HG02763 (cell line): Measurements from ENCODE around the gene DENND1A.

Experiments
- ATAC-seq: cut with Tn5 transposase; IDR thresholded peaks from one replicate; pipeline ENCODE4 v1.9.1; 2021; ENCODE audit warnings: mild to moderate bottlenecking, moderate library complexity; ENCODE audit not compliant: unreplicated experiment

DENND1A gene

DNA sequence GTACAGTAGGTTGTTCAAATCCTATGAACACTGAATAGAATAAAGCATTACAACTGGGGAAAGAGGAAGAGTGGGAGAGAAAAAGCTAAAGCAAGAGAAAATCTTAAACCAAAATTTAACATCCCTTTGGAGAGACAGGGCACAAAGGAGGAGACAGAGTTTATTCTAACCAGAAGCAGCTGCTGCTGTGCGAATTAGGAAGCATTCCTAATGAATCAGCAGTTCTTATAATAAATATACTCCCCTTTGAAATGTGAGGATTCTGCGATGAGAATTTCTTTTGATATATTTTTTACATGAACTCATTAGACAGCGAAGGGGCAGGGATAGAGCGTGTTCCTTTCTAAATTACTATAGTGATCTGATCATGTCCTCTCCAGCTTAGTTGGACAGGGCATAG, 233.4 kb downstream of the DENND1A start:
- ATAC-seq: no peak

DNA sequence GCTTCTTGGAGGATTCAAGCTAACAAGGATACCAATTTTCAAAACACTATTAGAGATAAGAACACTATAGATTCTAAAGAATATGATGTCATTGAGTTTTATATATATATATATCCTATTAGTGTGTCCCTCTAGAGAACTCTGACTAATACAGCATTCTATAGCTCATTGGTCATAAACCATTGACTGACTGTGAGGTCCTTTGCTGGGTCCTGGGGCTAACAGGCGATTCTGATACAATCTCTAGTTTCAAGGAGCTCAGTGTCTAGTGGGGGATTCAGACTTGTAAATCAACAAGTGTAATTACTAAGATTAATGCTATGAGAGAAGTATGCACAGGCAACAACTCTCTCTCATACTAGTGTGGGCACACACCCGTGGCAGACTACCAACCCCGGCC, 234.5 kb downstream of the DENND1A start:
- ATAC-seq: no peak

DNA sequence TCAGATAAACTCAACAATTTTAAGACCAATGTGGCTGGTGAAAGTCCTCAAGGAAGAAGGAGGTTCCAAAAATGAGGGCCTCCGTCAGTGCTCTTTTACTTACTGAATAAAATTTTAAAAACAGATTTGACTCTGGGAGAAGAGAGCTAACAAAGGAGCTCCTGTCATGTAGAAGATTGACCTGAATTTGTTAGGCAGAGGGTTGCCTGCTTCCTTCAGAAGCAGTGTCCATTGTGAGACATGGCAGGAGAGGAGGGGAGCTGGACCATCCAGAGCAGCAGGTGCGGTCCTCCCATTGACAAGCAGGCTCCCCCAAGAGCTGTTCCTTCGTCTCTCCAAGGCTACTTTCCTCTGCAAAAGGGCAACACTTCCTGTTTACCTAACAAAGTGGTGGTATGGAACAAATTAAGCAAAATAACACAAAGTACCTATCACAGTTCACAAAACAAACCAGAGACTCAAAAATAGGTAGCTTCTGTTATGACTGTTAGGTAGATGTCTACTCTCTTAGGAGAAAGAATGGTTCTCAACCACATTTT, 238.1 kb downstream of the DENND1A start:
- no peak for ATAC-seq

DNA sequence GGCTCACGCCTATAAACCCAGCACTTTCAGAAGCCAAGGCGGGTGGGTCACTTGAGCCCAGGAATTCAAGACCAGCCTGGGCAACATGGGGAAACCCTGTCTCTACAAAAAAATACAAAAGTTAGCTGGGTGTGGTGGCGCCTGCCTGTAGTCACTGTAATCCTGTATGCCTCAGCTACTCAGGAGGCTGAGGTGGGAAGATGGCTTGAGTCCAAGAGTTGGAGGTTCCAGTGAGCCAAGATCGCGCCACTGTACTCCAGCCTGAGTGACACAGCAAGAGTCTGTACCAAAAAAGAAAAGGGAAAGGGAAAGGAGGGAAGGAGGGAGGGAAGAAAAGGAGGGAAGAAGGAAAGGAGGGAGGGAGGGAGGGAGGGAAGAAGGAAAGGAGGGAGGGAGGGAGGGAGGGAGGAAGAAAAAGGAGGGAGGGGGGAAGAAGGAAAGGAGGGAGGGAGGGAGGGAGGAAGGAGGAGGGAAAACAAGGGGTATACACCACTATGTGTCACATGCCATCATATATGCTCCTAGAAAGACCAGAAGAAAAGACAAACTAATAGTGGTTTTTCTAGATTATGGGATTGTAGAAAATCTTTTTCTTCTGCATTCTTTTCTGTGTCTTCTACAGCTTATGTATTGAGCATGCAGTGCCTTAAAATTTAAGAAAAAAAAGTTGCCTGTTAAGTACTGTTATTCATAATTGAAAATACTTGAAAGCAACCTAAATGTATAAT, 240.1 kb downstream of the DENND1A start:
- no peak for ATAC-seq

DNA sequence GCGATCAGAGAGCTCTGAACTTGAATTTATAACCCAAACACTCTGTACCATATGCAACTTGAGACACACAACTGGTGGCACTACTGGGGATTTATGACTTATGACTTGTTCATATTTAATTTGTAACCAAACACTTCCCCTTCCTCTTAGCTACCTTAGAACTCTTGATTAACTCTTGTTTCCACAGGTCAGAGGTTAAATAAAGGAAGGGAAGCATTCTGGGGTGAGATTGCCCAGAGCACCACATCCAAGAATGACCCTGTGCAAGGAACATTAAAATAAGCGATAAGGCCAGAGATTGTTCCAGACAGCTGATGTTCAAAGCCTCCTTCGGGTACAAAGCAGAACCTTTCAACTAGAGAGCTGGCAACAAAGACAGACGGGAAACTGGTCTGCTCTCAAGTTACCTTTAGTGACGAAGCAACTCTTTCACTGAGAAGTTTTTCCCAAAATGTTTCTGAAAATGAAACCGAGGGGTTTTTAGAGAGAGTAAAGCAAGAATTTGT, 242.6 kb downstream of the DENND1A start:
- ATAC-seq: no peak

- ATAC-seq: no peak
These were observed 243.1 kb downstream of the DENND1A start for GRCh38 chr9:123686829-123687192.

DNA sequence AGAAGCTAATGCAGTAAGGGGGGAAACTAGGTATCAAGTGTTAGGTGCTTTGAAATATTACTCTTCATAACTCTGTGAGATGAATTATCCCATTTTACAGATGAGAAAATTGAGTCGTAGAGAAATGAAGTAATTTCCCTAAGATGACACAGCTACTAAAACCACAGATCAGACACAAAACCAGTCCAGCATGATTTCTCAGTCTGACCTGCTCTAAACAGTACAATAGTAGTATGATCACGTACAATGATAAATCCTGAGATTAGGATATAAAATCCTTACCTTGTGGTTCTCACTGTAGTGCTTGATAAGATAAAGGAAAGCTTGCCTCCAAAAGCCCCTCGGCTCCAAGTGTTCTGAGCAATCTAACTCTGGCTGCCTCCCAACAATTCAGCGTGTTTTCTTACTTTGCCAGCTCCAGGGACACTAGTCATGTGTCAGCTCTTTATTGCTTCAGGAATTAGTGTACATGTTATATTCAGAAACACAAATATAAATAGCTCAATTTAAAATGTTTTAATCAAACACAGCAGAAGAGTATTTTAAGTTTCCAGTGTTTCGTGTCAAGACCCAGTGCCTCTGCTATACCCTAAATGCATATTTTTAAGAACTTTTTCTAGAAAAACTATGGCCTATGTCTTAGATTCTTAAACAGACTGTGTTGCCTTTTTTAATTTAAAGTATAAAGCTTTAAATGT, 243.6 kb downstream of the DENND1A start:
- no peak for ATAC-seq

DNA sequence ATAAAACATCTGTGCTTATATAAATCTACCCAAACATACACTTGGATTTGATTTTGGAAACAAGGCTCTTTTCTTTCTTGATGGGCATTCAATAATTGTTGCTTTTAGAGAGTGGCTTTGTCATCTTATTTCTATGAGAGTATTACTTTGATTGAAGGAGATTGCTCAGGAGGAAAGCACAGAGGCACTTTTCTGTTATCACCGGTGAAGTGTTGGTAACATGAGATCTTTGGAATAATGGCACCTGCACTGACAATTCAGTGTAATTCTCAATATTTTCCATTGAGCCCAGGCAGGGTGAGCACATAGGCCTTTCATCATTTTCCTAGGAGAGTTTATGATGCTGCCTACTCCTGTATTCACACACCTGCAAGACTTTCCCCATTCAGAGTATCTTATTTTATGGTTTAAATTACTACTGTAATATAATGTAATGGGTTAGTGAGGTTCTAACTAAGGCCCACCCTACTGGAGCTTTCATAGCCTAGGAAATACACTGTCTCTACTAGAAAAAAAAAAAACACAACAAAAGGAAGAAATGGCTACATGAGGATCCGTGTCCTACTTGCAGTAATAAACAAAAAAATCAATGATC, 244.3 kb downstream of the DENND1A start:
- ATAC-seq: no peak

DNA sequence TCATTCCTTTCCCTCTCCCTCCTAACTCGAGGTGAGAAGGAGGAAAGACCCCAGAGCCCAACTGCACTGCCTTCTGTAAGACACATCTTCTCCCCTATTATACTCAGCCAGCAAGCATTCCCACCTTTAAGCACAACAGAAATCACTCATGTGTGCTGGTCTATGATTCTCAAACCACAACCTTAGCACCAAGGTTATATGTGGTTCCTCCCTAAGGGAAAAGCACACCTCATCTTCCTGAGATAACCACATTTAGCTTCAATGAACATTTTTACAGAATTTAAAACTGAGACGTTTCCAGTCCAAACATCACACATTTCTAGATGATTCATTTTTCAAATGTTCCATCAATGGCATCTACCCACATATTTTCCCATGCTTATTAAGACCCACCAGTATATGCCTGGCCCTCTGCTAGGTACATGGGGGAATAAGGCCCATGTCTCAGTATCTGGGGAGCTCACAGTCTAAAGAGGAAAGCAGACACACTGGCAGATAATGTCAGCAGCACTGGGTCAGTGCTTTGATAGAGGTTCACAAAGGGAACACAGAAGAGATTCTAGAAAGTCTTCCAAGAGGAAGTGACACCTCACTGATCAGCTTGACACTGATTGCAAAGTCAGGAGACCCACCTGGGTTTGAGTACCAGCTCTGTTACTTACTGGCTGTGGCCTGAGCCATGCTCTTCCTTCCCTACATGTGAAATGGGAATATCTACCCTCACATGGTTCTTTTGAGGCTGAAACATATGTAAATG, 245.4 kb downstream of the DENND1A start:
- no peak for ATAC-seq

DNA sequence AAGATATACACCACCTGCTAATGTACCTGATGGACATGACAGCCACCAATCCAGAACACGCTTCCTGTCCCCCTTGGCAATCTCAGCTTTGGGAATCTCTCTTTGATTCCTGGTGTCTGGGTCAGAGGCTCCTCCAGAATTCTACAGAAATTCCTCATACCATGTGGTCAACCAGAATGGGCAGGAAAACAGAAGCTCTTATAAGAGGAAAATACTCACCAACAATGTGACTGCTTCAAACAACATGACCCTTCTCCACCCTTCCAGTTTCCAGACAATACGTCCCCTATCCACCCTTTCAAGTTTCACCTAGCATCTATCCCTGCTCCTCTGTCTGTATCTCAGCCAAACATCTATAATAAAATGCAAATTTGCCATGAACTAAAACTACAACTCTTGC, 247.2 kb downstream of the DENND1A start:
- no peak for ATAC-seq

DNA sequence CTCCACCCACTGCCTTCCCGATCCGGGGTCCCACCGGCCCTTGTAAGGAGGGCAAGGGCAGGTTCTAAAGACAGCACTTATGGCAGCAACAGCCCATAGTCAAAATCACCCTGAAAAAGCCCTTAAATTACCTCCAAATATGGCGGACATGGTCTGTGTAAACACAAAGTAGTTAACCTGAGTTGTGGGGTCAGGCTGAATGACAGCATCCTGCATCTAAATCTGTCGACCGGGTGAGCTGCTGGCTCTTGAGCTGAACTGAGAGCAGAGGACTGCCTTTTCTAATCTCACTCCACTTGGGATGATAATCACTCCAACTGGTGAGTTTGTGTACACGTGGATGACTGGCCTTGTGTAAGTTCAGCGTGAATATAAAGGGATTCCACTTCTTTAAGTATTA, 249.6 kb downstream of the DENND1A start:
- no peak for ATAC-seq

- peak; percentile 90 for ATAC-seq
These were observed 250.5 kb downstream of the DENND1A start for GRCh38 chr9:123679330-123679987.

GRCh38 chr9:123678878-123679329, 251.0 kb downstream of the DENND1A start:
- ATAC-seq: no peak

DNA sequence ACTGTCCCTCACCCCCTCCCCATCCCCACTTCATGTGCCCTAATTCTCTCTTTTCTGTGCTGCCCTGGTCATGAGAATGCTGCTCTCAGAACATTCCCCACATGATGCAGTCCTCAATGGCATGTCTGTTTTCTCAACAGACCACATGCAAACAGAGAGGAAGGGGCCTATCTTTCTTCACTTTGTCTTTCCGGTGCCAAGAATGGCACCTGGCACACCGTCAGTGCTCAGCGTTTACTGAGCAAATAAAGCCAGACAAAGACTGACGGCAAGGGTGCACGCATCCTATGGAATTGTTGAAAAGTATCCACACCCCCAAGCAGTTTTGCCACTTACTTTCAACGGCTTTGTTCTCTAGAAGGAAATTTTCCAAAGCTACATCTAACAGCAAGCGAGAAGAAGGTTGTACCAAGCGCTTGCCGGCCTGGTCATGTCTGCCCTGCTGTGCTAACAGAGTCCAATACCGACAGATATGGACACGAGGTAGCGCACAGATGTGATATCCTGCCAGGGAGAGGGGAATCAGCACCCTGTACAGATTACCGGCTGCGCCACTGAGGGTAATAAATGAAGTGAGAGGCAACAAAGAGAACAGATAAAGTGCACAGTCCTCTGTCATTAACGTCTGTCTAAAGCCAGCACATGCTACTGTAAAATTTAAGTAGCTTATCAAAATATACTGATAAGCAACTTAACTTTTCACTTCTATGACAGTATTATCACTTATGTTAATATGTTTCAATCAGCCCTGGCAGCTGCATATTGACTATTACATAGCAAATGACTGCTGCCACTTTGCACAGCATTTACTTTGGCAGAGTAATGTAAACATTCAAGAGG, 251.7 kb downstream of the DENND1A start:
- no peak for ATAC-seq

- no peak for ATAC-seq
These were observed 253.1 kb downstream of the DENND1A start for GRCh38 chr9:123676869-123677268.

- ATAC-seq: no peak
These were observed 260.6 kb downstream of the DENND1A start for GRCh38 chr9:123669346-123669745.

DNA sequence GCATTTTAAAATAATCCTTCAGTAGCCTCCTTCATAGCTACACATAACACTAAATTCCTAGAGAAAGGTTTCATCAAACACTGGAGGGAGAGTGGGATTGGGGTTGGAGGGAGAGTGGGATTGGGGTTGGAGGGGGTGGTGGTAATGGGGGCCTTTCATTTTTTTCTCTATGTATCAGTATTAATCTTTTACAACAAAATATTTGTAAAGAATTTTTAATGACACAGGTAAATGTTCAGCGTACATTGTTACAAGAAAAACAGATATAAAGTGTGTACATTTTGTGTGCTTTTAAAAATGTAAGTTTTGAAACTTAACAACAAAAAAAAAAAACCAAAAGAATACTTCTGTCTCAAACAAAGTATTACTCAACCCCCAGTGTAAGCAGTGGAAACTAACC, 266.4 kb downstream of the DENND1A start:
- ATAC-seq: no peak

- ATAC-seq: no peak
These were observed 267.7 kb downstream of the DENND1A start for GRCh38 chr9:123662057-123662776.
